Muscle of leg (tissue), 11 donors: ENCODE measurements around the gene SLC4A5. TPM values are rescaled to one million over a fixed set of nuclear protein-coding genes. Genes with fewer than 3 reads are reported as not detected.

Experiments
- DNase-seq: peaks from one replicate; pipeline ENCODE4 v3.0.0; 2013
- H3K27ac ChIP-seq: one replicate; pipeline ENCODE4 v1.5.1; 2013; ENCODE audit warnings: mild to moderate bottlenecking, low read length, control low read depth
- H3K27me3 ChIP-seq: one replicate; pipeline ENCODE4 v1.6.1; 2013; ENCODE audit warnings: low read length; ENCODE audit not compliant: control insufficient read depth, insufficient read depth
- H3K36me3 ChIP-seq: one replicate; pipeline ENCODE4 v1.6.1; 2013; ENCODE audit warnings: low read length; ENCODE audit not compliant: control insufficient read depth, insufficient read depth
- H3K4me1 ChIP-seq: one replicate; pipeline ENCODE4 v1.6.1; 2013; ENCODE audit warnings: low read length; ENCODE audit not compliant: control insufficient read depth, insufficient read depth
- H3K4me3 ChIP-seq: one replicate; pipeline ENCODE4 v1.5.1; 2013; ENCODE audit warnings: low read length, control low read depth
- H3K9me3 ChIP-seq: replicated peaks from 2 replicates; pipeline ENCODE4 v1.6.1; 2013; ENCODE audit warnings: low read depth, low read length; ENCODE audit not compliant: control insufficient read depth
- WGBS: methylation state at CpG from one replicate; pipeline ENCODE4 v1.1.5; 2013; ENCODE audit warnings: missing lambda C conversion rate; ENCODE audit not compliant: insufficient coverage; 5-methylcytosine and 5-hydroxymethylcytosine counted together
- polyA plus RNA-seq, 8 donors: library from polyadenylated mRNA; unstranded; fragments of 120-200 nt; gene quantifications; one replicate each; pipeline versions ENCODE4 v1.2.1 to v1.2.3, GENCODE V29; 2013; ENCODE audit warnings: inconsistent platforms in 1 of 8, low replicate concordance in 1 of 8; ENCODE audit not compliant: insufficient read length in 8 of 8, insufficient read depth in 1 of 8
- total RNA-seq: library from RNA; stranded (reverse); fragments of 120-200 nt; gene quantifications from one replicate; pipeline ENCODE4 v1.2.4, GENCODE V29; 2013

The SLC4A5 gene
- total and polyA plus RNA-seq, 9 donors, result 1.2 to 2.2 (median 1.6) TPM

- Histone ChIP-seq H3K36me3 (peaks cover 26% of the 10 kb centered on the region), H3K27ac (no peak overlapping the region), H3K4me1 (peaks cover 3% of the 10 kb centered on the region), H3K27me3 (no peaks in the 10 kb centered on the region), H3K9me3 (no peaks in the 10 kb centered on the region), H3K4me3 (no peak overlapping the region)
- no peak for DNase-seq
- 50% methylated on average over 3 of the region's 6 CpGs for WGBS
These were observed 137.0 kb downstream of the SLC4A5 start for GRCh38 chr2:74206180-74206688.

GRCh38 chr2:74205596-74205995 is 137.6 kb downstream of the SLC4A5 start:
- H3K27me3 ChIP-seq, result no peaks in the 10 kb centered on the region
- H3K9me3 ChIP-seq, result no peaks in the 10 kb centered on the region
- no CpG with 5 or more reads among the region's 6 CpGs for WGBS
- H3K27ac ChIP-seq, result no peak overlapping the region
- DNase-seq, result no peak
- no peak overlapping the region for H3K4me3 ChIP-seq
- peaks cover 22% of the 10 kb centered on the region for H3K36me3 ChIP-seq
- H3K4me1 ChIP-seq, result peaks cover 3% of the 10 kb centered on the region

GRCh38 chr2:74205113-74205512 is 138.1 kb downstream of the SLC4A5 start:
- no peak for DNase-seq
- Histone ChIP-seq H3K27ac (no peak overlapping the region), H3K27me3 (no peaks in the 10 kb centered on the region), H3K4me1 (peaks cover 3% of the 10 kb centered on the region), H3K36me3 (peaks cover 22% of the 10 kb centered on the region), H3K9me3 (no peaks in the 10 kb centered on the region), H3K4me3 (no peak overlapping the region)
- WGBS, result no CpG with 5 or more reads among the region's 5 CpGs

- no peak overlapping the region for H3K4me3 ChIP-seq
- no peak for DNase-seq
- H3K36me3 ChIP-seq, result peaks cover 16% of the 10 kb centered on the region
- peaks cover 7% of the 10 kb centered on the region for H3K4me1 ChIP-seq
- no peaks in the 10 kb centered on the region for H3K9me3 ChIP-seq
- no peaks in the 10 kb centered on the region for H3K27me3 ChIP-seq
- WGBS, result 88% methylated on average over 1 of the region's 3 CpGs
- no peak overlapping the region for H3K27ac ChIP-seq
These were observed 138.8 kb downstream of the SLC4A5 start for GRCh38 chr2:74204436-74204835.

- Histone ChIP-seq H3K4me1 (peaks cover 12% of the 10 kb centered on the region), H3K36me3 (peaks cover 9% of the 10 kb centered on the region), H3K4me3 (no peak overlapping the region), H3K9me3 (no peaks in the 10 kb centered on the region), H3K27ac (peak overlapping the region; percentile 20), H3K27me3 (peaks cover 2% of the 10 kb centered on the region)
- peak; percentile 51 for DNase-seq
- no CpG with 5 or more reads among the region's 1 CpG for WGBS
These were observed 141.6 kb downstream of the SLC4A5 start for GRCh38 chr2:74201596-74201995.

DNA sequence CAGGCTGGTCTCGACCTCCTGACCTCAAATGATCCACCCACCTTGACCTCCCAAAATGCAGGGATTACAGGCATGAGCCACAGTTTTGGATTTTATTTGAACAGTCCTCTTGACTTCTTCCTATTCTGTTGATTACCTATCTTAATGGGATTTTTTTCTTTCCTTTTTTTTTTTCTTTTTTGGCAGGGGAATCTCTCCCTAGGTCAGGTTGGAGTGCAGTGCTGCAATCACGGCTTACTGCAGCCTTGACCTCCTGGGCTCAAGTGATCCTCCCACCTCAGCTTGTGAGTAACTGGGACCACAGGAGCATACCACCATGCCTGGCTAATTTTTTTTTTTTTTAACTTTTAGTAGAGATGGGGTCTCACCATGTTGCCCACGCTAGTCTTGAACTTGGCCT is 142.0 kb downstream of the SLC4A5 start:
- peak overlapping the region; percentile 20 for H3K27ac ChIP-seq
- H3K27me3 ChIP-seq, result peaks cover 2% of the 10 kb centered on the region
- no peak for DNase-seq
- H3K36me3 ChIP-seq, result peaks cover 7% of the 10 kb centered on the region
- WGBS, result 92% methylated on average over 2 of the region's 3 CpGs
- H3K4me3 ChIP-seq, result no peak overlapping the region
- H3K4me1 ChIP-seq, result peaks cover 10% of the 10 kb centered on the region
- H3K9me3 ChIP-seq, result no peaks in the 10 kb centered on the region

GRCh38 chr2:74199871-74200305 is 143.3 kb downstream of the SLC4A5 start:
- Histone ChIP-seq H3K27ac (no peak overlapping the region), H3K27me3 (peaks cover 2% of the 10 kb centered on the region), H3K4me3 (peak overlapping the region; percentile 50), H3K36me3 (peaks cover 5% of the 10 kb centered on the region), H3K9me3 (no peaks in the 10 kb centered on the region), H3K4me1 (peaks cover 8% of the 10 kb centered on the region)
- peak; percentile 51 for DNase-seq
- 17% methylated on average over 6 of the region's 8 CpGs for WGBS

DNA sequence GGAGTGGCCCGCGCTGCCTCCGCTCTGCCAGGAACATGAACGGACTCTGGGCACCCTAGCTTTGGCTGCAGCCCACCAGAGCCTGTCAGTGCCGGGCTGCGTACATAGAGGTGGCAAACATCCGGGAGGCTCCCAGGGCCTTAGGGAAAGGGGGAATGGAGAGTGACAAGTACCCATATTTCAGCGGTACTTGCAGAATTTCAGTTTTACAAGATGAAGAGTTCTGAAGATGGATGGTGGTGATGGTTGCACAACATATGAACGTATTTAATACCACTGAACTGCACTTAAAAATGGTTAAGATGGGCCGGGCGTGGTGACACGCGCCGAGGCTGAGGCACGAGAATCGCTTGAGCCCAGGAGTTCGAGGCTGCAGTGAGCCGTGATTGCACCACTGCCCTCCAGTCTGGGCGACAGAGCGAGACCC is 143.9 kb downstream of the SLC4A5 start:
- H3K27me3 ChIP-seq, result peaks cover 2% of the 10 kb centered on the region
- peaks cover 8% of the 10 kb centered on the region for H3K4me1 ChIP-seq
- H3K9me3 ChIP-seq, result no peaks in the 10 kb centered on the region
- H3K36me3 ChIP-seq, result peaks cover under 1% of the 10 kb centered on the region
- H3K4me3 ChIP-seq, result peak overlapping the region; percentile 50
- peak overlapping the region; percentile 83 for H3K27ac ChIP-seq
- WGBS, result 0% methylated on average over 9 of the region's 20 CpGs
- DNase-seq, result no peak

DNA sequence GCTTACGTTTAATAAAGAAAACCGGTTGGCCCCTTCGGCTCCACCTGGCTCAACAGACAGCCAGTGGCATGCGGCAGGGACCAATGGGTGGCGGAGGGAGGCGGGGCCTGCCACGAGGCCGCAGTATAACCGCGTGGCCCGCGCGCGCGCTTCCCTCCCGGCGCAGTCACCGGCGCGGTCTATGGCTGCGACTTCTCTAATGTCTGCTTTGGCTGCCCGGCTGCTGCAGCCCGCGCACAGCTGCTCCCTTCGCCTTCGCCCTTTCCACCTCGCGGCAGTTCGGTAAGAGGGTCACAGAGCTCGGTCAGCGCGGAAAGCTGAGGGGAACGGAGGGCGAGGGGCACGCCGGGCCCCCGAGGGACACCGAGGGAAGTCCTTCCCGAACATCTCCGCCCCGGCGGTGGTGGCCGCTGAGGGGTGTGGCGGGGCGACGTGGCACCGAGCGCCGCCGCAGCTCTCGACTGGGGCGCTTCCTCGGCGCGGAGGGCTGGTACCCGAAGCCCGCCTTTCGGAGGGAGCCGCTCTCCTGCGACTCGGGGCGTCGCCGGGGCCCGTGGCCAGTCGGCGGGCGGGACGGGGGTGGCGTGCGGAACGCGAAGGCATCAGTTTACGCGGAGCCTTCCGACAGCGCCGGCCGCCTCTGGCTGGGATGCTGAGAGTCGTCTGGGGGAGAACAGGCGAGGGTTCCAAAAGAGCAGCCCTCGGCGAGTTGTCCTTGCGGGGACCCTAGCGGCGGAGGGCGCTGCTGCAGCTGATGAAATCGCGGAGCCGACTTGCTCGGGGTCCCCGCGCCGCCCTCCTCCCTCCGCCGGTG is 144.5 kb downstream of the SLC4A5 start, which contains the start of gene MTHFD2:
TSS of gene MTHFD2 (plus strand) at position 155 of the 814 bp plus-strand sequence. CDS start at position 182, 27 bp downstream.
- DNase-seq, result peak; percentile 95
- Histone ChIP-seq H3K9me3 (no peaks in the 10 kb centered on the region), H3K4me3 (peak within 1 kb of the TSS; percentile 50), H3K27ac (peak within 1 kb of the TSS; percentile 83), H3K27me3 (peaks cover 2% of the 10 kb centered on the region), H3K4me1 (peaks cover 8% of the 10 kb centered on the region), H3K36me3 (no peaks in the 10 kb centered on the region)
- under 1% methylated on average over 94 of the region's 96 CpGs for WGBS

DNA sequence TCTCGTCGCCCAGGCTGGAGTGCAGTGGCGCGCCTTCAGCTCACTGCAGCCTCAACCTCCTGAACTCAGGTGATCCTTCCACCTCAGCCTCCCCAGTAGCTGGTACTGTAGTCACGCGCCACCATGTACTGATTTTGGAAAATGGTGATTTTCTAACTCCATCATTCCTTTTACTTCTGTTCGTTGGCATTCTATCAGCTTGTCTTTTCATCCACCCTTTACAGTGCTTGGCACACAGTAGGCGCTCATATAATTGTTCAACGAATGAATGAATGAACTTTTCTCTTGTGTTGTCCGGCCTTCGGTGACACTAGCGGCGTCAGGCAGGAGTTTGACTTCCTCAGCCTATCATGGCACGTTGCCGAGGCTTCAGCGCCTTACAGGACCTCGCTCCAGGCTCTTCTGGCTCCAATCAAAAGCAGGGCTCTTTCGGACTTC is 145.2 kb downstream of the SLC4A5 start:
- peak overlapping the region; percentile 83 for H3K27ac ChIP-seq
- no peaks in the 10 kb centered on the region for H3K36me3 ChIP-seq
- H3K27me3 ChIP-seq, result peaks cover 3% of the 10 kb centered on the region
- 23% methylated on average over 13 of the region's 18 CpGs for WGBS
- H3K4me1 ChIP-seq, result peaks cover 8% of the 10 kb centered on the region
- DNase-seq, result no peak
- H3K4me3 ChIP-seq, result peak overlapping the region; percentile 50
- no peaks in the 10 kb centered on the region for H3K9me3 ChIP-seq
